Coronary artery (tissue), 2 donors: Measurements from ENCODE around the gene NOSTRIN.
"Not testable (repeated sequence)": the region's sequence is repeated elsewhere in the genome, so short reads cannot be mapped to it uniquely, and the experiment has no call there.

ENCODE experiments used
- DNase-seq: peaks from one replicate; pipeline ENCODE4 v3.0.0-alpha.2; 2017; ENCODE audit warnings: low spot score
- H3K27ac ChIP-seq, 2 donors: fragments of 200-600 bp; sonication (generic); one replicate each; pipeline ENCODE4 v1.5.1; 2016 to 2019
- H3K4me3 ChIP-seq: fragments of 200-600 bp; sonication (generic); 2 replicates; pipeline ENCODE4 v1.5.1; 2016; ENCODE audit warnings: mild to moderate bottlenecking, moderate library complexity
- TF ChIP-seq, protein P1 (sequence below): fragments of 200-600 bp; sonication (generic); IDR thresholded peaks from one replicate; pipeline ENCODE4 v1.5.1; 2019; ENCODE audit warnings: antibody characterized with exemption

Gene NOSTRIN

GRCh38 chr2:168767258-168767657, 35.2 kb upstream of the NOSTRIN start:
- TF ChIP-seq, protein P1, sequence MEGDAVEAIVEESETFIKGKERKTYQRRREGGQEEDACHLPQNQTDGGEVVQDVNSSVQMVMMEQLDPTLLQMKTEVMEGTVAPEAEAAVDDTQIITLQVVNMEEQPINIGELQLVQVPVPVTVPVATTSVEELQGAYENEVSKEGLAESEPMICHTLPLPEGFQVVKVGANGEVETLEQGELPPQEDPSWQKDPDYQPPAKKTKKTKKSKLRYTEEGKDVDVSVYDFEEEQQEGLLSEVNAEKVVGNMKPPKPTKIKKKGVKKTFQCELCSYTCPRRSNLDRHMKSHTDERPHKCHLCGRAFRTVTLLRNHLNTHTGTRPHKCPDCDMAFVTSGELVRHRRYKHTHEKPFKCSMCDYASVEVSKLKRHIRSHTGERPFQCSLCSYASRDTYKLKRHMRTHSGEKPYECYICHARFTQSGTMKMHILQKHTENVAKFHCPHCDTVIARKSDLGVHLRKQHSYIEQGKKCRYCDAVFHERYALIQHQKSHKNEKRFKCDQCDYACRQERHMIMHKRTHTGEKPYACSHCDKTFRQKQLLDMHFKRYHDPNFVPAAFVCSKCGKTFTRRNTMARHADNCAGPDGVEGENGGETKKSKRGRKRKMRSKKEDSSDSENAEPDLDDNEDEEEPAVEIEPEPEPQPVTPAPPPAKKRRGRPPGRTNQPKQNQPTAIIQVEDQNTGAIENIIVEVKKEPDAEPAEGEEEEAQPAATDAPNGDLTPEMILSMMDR: no peak
- H3K27ac ChIP-seq: no peak overlapping the region
- no peak overlapping the region for H3K4me3 ChIP-seq
- no peak for DNase-seq

DNA sequence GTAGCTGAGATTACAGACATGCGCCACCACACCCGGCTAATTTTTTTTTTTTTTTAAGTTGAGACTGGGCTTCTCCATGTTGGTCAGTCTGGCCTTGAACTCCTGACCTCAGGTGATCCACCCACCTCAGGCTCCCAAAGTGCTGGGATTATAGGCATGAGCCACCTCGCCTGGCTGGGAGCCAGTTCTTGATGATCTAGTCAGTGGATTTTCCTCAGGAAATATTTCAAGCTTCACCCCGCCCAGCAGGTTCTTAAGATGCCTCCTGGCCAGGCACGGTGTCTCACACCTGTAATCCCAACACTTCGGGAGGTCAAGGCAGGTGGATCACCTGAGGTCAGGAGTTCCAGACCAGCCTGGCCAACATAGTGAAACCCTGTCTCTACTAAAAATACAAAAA, 34.1 kb upstream of the NOSTRIN start:
- not testable (repeated sequence) for DNase-seq

GRCh38 chr2:168770796-168771195, 31.6 kb upstream of the NOSTRIN start:
- no peak for DNase-seq
- TF ChIP-seq, protein P1: no peak
- Histone ChIP-seq H3K4me3 (no peak overlapping the region), H3K27ac (no peak overlapping the region)

More for the DNA sequence above, 34.1 kb upstream of the NOSTRIN start:
- not testable (repeated sequence) for H3K4me3 ChIP-seq, H3K27ac ChIP-seq

DNA sequence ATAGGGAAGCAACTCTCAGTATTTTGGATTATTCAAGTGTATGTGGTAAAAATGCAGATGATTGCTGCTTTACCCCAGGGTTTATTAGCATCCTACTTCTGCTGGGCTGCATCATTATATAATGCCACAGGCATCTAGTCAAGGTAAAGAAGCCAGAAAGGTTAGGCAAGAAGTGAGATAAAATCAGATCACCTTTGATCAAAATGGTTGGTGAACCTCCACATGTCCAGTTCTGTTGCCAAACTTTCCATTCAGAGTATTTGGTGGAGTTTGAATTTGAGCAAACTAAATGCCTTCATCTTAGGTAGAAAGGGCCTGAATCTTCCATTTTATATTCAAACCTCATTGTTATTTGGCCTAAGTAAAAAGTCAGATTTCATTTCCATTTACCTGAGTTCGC, 29.7 kb upstream of the NOSTRIN start:
- no peak for DNase-seq
- Histone ChIP-seq H3K4me3 (no peak overlapping the region), H3K27ac (no peak overlapping the region)
- TF ChIP-seq, protein P1: no peak

DNA sequence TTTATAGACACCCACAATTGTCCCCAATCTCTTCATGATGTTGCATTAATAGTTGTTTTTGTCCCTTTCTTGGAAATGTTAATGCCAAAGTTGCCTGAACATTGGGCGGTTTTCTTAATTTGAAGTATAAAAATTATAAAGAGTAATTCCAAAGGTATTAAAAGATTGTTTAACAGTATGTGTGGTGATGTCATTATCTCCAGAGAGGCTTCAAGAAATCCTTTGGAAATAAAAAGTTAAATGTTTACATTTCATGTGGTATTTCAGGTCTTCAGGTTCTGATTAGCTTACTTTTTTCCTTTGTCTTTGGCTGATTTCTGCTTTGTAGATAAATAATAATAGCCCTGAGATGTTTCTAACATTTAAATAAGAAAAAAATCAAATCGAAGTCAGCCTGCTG, 29.3 kb upstream of the NOSTRIN start:
- DNase-seq: no peak
- TF ChIP-seq, protein P1: no peak
- H3K27ac ChIP-seq: no peak overlapping the region
- no peak overlapping the region for H3K4me3 ChIP-seq

DNA sequence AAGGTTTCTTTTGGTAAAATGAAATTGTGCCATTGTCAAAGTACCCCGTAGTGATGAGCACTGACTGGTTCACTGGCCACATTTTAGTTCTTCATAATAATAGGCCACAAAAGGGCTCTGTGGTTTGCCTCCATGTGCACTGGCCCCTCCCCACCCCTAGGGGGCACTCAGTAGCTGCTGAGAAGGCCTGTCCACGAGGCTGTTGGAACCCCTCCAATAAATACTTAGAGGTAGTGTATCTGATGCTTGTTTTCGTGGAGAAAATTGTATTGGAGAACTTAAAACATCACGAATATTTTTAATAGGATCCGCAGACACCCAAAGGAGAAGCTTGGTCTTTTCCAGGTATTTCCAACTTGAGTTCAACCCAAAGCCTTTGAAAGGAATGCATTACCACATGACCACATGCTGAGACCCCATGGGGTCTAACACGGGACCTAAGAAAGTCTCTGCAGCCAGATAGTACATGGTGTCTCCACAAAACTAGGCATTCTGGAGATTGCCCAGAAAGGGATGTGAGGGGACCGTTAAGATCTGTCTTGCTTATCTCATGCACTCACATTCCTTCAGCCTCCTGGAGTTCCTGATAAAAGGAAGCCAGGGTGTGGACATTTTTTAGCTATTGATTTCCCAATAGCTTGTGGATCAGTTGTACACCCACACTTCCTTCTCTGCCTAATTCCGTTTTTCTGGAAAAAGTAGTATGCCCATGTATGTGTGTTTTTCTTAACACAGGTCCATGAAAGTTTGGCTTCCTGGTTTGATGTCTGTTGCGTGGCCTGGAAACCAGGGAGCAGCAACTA, 28.5 kb upstream of the NOSTRIN start:
- Histone ChIP-seq H3K27ac (no peak overlapping the region), H3K4me3 (no peak overlapping the region)
- DNase-seq: no peak
- TF ChIP-seq, protein P1: peak; percentile 24

DNA sequence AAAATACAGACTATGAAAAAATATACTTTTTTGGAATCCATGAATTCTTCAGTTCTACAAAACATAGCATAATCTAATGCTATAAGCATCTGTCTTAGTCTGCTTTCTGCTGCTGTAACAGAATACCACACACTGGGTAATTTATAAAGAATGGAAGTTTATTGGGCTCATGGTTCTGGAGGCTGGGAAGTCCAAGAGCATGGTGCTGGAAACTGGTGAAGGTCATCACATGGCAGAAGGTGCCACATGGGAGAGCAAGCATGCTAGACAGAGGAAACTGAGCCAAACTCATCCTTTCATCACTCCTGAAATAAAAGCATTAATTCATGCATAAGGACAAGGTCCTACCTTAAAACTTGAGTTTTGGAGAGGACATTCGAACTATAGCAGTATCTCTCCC, 26.6 kb upstream of the NOSTRIN start:
- Histone ChIP-seq H3K4me3 (no peak overlapping the region), H3K27ac (no peak overlapping the region)
- no peak for DNase-seq
- TF ChIP-seq, protein P1: no peak
